Fibroblast of lung (primary cell): ENCODE data around the gene SLC25A6. TPM values are rescaled to one million over a fixed set of nuclear protein-coding genes. Genes with fewer than 3 reads are reported as not detected.

Experiments
- DNase-seq, 2 donors: peaks; one replicate each; pipeline versions ENCODE4 v3.0.0 to v3.0.0-alpha.2; 2010; ENCODE audit warnings: low read depth in 2 of 2
- H2AFZ ChIP-seq: 2 replicates; pipeline ENCODE4 v1.5.1; 2012; ENCODE audit warnings: low read length, control low read depth, inconsistent platforms
- H3K27ac ChIP-seq: 2 replicates; pipeline ENCODE4 v1.5.1; 2011; ENCODE audit warnings: low read length, control low read depth; ENCODE audit not compliant: insufficient read depth
- H3K27me3 ChIP-seq: 2 replicates; pipeline ENCODE4 v1.5.1; 2011; ENCODE audit warnings: mild to moderate bottlenecking, low read length; ENCODE audit not compliant: control insufficient read depth, insufficient read depth
- H3K36me3 ChIP-seq: 2 replicates; pipeline ENCODE4 v1.5.1; 2011; ENCODE audit warnings: low read length; ENCODE audit not compliant: control insufficient read depth, insufficient read depth
- H3K4me1 ChIP-seq: 2 replicates; pipeline ENCODE4 v1.5.1; 2011; ENCODE audit warnings: low read length; ENCODE audit not compliant: control insufficient read depth, insufficient read depth; ENCODE audit errors: extremely low read depth
- H3K4me2 ChIP-seq: 2 replicates; pipeline ENCODE4 v1.5.1; 2011; ENCODE audit warnings: low read length, control low read depth; ENCODE audit not compliant: insufficient read depth; ENCODE audit errors: extremely low read depth
- H3K4me3 ChIP-seq, 4 experiments: fragments of 200-600 bp in 1 of 4; sonication (generic) in 1 of 4; replicated peaks in 1 of 4; 2 replicates each; pipeline ENCODE4 v1.5.1; 2011 to 2016; ENCODE audit warnings: low read length in 4 of 4, low read depth in 3 of 4, mild to moderate bottlenecking in 3 of 4, control low read depth in 2 of 4, inconsistent platforms in 1 of 4, mixed read lengths in 1 of 4; ENCODE audit not compliant: insufficient read depth in 1 of 4; ENCODE audit errors: control extremely low read depth in 1 of 4
- H3K79me2 ChIP-seq: 2 replicates; pipeline ENCODE4 v1.5.1; 2012; ENCODE audit warnings: mild to moderate bottlenecking, low read length, inconsistent platforms; ENCODE audit not compliant: control insufficient read depth, insufficient read depth
- H3K9ac ChIP-seq: 2 replicates; pipeline ENCODE4 v1.5.1; 2011; ENCODE audit warnings: mild to moderate bottlenecking, low read length, control low read depth; ENCODE audit not compliant: insufficient read depth
- H3K9me3 ChIP-seq: 2 replicates; pipeline ENCODE4 v1.5.1; 2012; ENCODE audit warnings: low read depth, low read length; ENCODE audit not compliant: control insufficient read depth, insufficient read depth
- H4K20me1 ChIP-seq: 2 replicates; pipeline ENCODE4 v1.5.1; 2011; ENCODE audit warnings: low read length; ENCODE audit not compliant: control insufficient read depth, insufficient read depth; ENCODE audit errors: extremely low read depth
- EZH2 ChIP-seq: IDR thresholded peaks from 2 replicates; pipeline ENCODE4 v1.5.1; 2012; ENCODE audit warnings: low read length, control low read depth, mild to moderate bottlenecking; ENCODE audit errors: missing control alignments
- polyA plus RNA-seq, 2 donors: library from polyadenylated mRNA; depleted of rRNA in 1 of 2; stranded (reverse) in 1 of 2; unstranded in 1 of 2; fragments of >200 nt; gene quantifications; 2 replicates each; pipeline ENCODE4 v1.2.1, GENCODE V29; 2011 to 2012; ENCODE audit warnings: missing spikeins in 1 of 2
- total RNA-seq: library from RNA; depleted of rRNA; stranded (reverse); fragments of >200 nt; gene quantifications from 2 replicates; pipeline ENCODE4 v1.2.1, GENCODE V29; 2014
- TF ChIP-seq, protein P1 (sequence below), 2 donors: IDR thresholded peaks in 1 of 2; conservative IDR thresholded peaks in 1 of 2; 1 replicate in 1 of 2; 2 replicates in 1 of 2; pipeline ENCODE4 v1.5.1; 2011 to 2012; ENCODE audit warnings: low read length in 2 of 2, control low read depth in 1 of 2, inconsistent platforms in 1 of 2, low read depth in 1 of 2, mild to moderate bottlenecking in 1 of 2

Gene SLC25A6
- total and polyA plus RNA-seq, 2 donors (not counting 1 experiment from before 2014, with no cell fraction given) = 158 to 220 TPM

DNA sequence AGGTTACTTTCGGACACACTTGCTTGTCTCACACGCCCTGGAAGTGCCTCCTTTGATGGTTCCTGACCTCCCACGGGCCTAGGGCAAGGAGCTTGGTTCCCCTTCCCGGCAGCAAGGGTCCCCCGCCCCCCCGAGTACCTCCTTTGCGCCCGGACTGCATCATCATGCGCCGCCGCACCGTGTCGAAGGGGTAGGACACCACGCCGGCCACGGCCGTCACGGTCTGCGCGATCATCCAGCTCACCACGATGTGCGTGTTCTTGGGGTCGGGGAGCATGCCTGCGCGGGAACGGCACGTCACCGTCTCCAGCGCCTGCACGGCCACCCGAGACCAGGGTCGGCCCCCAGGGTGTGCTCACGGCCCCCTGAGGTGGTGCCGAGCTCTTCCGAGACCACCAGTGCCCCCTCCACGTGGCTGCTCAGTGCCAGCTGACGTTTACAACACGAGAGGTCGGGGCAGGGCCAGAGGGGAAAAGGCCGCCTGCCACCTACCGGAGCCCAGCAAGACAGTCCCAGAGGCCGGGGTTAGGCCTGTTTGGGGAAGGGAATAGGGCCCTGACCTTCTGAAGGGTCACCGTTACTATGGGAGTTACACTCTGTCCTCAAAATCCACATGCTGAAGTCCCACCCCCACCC lies 4.7 kb downstream of the SLC25A6 start:
- peaks cover 6% of the 10 kb centered on the region for H3K4me1 ChIP-seq
- no peak overlapping the region for H3K9ac ChIP-seq
- H3K27me3 ChIP-seq = no peaks in the 10 kb centered on the region
- H4K20me1 ChIP-seq = peaks cover 2% of the 10 kb centered on the region
- no peak overlapping the region for H3K27ac ChIP-seq
- peaks cover 42% of the 10 kb centered on the region for H3K36me3 ChIP-seq
- no peak for DNase-seq
- no peak for TF ChIP-seq EZH2
- TF ChIP-seq, protein P1, sequence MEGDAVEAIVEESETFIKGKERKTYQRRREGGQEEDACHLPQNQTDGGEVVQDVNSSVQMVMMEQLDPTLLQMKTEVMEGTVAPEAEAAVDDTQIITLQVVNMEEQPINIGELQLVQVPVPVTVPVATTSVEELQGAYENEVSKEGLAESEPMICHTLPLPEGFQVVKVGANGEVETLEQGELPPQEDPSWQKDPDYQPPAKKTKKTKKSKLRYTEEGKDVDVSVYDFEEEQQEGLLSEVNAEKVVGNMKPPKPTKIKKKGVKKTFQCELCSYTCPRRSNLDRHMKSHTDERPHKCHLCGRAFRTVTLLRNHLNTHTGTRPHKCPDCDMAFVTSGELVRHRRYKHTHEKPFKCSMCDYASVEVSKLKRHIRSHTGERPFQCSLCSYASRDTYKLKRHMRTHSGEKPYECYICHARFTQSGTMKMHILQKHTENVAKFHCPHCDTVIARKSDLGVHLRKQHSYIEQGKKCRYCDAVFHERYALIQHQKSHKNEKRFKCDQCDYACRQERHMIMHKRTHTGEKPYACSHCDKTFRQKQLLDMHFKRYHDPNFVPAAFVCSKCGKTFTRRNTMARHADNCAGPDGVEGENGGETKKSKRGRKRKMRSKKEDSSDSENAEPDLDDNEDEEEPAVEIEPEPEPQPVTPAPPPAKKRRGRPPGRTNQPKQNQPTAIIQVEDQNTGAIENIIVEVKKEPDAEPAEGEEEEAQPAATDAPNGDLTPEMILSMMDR (conservative IDR thresholded peaks at IDR 0.05 in 1 of 2, IDR thresholded peaks at IDR 0.05 in 1 of 2; ENCODE audit: low read depth in 1 of 2, low read length in 2 of 2) = no peak
- no peak overlapping the region for H3K4me3 ChIP-seq
- H3K9me3 ChIP-seq = no peaks in the 10 kb centered on the region
- peaks cover 44% of the 10 kb centered on the region for H3K79me2 ChIP-seq
- H2AFZ ChIP-seq = no peak overlapping the region
- no peak overlapping the region for H3K4me2 ChIP-seq

- H3K27me3 ChIP-seq = no peaks in the 10 kb centered on the region
- TF ChIP-seq EZH2 = no peak
- TF ChIP-seq, protein P1 (conservative IDR thresholded peaks at IDR 0.05 in 1 of 2, IDR thresholded peaks at IDR 0.05 in 1 of 2; ENCODE audit: low read depth in 1 of 2, low read length in 2 of 2) = no peak
- DNase-seq = no peak
- no peak overlapping the region for H3K4me2 ChIP-seq
- peaks cover 44% of the 10 kb centered on the region for H3K79me2 ChIP-seq
- H3K4me1 ChIP-seq = peaks cover 6% of the 10 kb centered on the region
- H4K20me1 ChIP-seq = peaks cover 2% of the 10 kb centered on the region
- H3K27ac ChIP-seq = no peak overlapping the region
- H3K9me3 ChIP-seq = no peaks in the 10 kb centered on the region
- no peak overlapping the region for H3K4me3 ChIP-seq
- H3K36me3 ChIP-seq = peaks cover 42% of the 10 kb centered on the region
- H2AFZ ChIP-seq = no peak overlapping the region
- H3K9ac ChIP-seq = no peak overlapping the region
Observed at GRCh38 chrX:1386338-1387127, 5.4 kb downstream of the SLC25A6 start.
